Colonic mucosa (tissue), 4 donors: ENCODE measurements around the gene SNX32. TPM values are rescaled to one million over a fixed set of nuclear protein-coding genes. Genes with fewer than 3 reads are reported as not detected.

ENCODE experiments used
- DNase-seq: peaks from one replicate; pipeline ENCODE4 v3.0.0-alpha.2; 2020
- H3K27ac ChIP-seq: fragments of 200-600 bp; one replicate; pipeline ENCODE4 v1.8.0; 2021
- H3K27me3 ChIP-seq: fragments of 200-600 bp; one replicate; pipeline ENCODE4 v1.8.0; 2021
- H3K36me3 ChIP-seq: fragments of 200-600 bp; one replicate; pipeline ENCODE4 v1.8.0; 2021
- H3K4me1 ChIP-seq: fragments of 200-600 bp; one replicate; pipeline ENCODE4 v1.8.0; 2021; ENCODE audit warnings: mild to moderate bottlenecking
- H3K4me3 ChIP-seq: fragments of 200-600 bp; one replicate; pipeline ENCODE4 v1.8.0; 2021
- H3K9ac ChIP-seq, 2 donors: one replicate each; pipeline ENCODE4 v1.7.0; 2013; ENCODE audit warnings: control low read depth in 2 of 2, low read depth in 2 of 2, low read length in 2 of 2
- H3K9me3 ChIP-seq: fragments of 200-600 bp; one replicate; pipeline ENCODE4 v1.8.0; 2021
- CTCF ChIP-seq: fragments of 200-600 bp; IDR thresholded peaks from one replicate; pipeline ENCODE4 v1.8.0; 2022; ENCODE audit warnings: antibody characterized with exemption, mild to moderate bottlenecking
- intact Hi-C: fragments of 100-400 bp; cut with DNase I; formaldehyde crosslinking; loops from one replicate; pipeline ENCODE4 v1.14.1; 2022
- total RNA-seq, 2 donors: library from RNA; stranded (reverse); fragmentation: NEBNext Ultra II Directional in 1 of 2; extraction: Animal tissue kit (Norgen Biotek cat#: 25700) in 1 of 2; gene quantifications; one replicate each; pipeline ENCODE4 v1.2.1, GENCODE V29; 2021
- donor health status: healthy.
- donor health status: DM: no; HTN: no; CAD: no.
- donor health status: DM: no; HTN: no; CAD: no.

Gene SNX32
- total RNA-seq, 2 donors from 2014 or later: 1.6 to 1.9 TPM

- H3K27ac ChIP-seq: peak within 1 kb of the TSS; percentile 100
- H3K9ac ChIP-seq: peak within 1 kb of the TSS; percentile 82 to 98
- no peaks in the 10 kb centered on the region for H3K9me3 ChIP-seq
- peak; percentile 98 for DNase-seq
- TF ChIP-seq CTCF: no peak
- intact Hi-C loops: no loop called here
- H3K4me3 ChIP-seq: peak within 1 kb of the TSS; percentile 92
- H3K4me1 ChIP-seq: peaks cover 35% of the 10 kb centered on the region
- H3K27me3 ChIP-seq: no peaks in the 10 kb centered on the region
- H3K36me3 ChIP-seq: peaks cover 18% of the 10 kb centered on the region
These were observed 24.3 kb downstream of the SNX32 start, which contains the start of gene CFL1 for GRCh38 chr11:65857853-65858680. CFL1 (minus strand) TSS chr11:65858180; CDS start chr11:65858099, 81 bp downstream.

GRCh38 chr11:65858681-65859087 is 24.9 kb downstream of the SNX32 start:
- no peak for TF ChIP-seq CTCF
- H3K27ac ChIP-seq: peak overlapping the region; percentile 100
- H3K4me1 ChIP-seq: peaks cover 31% of the 10 kb centered on the region
- H3K9ac ChIP-seq: peak overlapping the region; percentile 79 to 82
- H3K9me3 ChIP-seq: no peaks in the 10 kb centered on the region
- intact Hi-C loops: no loop called here
- DNase-seq: no peak
- peaks cover 18% of the 10 kb centered on the region for H3K36me3 ChIP-seq
- H3K27me3 ChIP-seq: no peaks in the 10 kb centered on the region
- peak overlapping the region; percentile 92 for H3K4me3 ChIP-seq

GRCh38 chr11:65859095-65859811 is 25.5 kb downstream of the SNX32 start:
- Histone ChIP-seq H3K9ac (peak overlapping the region; percentile 79 to 82), H3K9me3 (no peaks in the 10 kb centered on the region), H3K27ac (peak overlapping the region; percentile 100), H3K27me3 (no peaks in the 10 kb centered on the region), H3K36me3 (peaks cover 18% of the 10 kb centered on the region), H3K4me3 (peak overlapping the region; percentile 92), H3K4me1 (peaks cover 31% of the 10 kb centered on the region)
- DNase-seq: peak; percentile 99
- no peak for TF ChIP-seq CTCF
- intact Hi-C loops: no loop called here

- DNase-seq: no peak
- Histone ChIP-seq H3K4me3 (peak overlapping the region; percentile 92), H3K4me1 (peaks cover 26% of the 10 kb centered on the region), H3K27me3 (no peaks in the 10 kb centered on the region), H3K36me3 (peaks cover 17% of the 10 kb centered on the region), H3K27ac (peak overlapping the region; percentile 100), H3K9ac (peak overlapping the region; percentile 79 to 82), H3K9me3 (no peaks in the 10 kb centered on the region)
- intact Hi-C loops: no loop called here
- no peak for TF ChIP-seq CTCF
These were observed 26.1 kb downstream of the SNX32 start for GRCh38 chr11:65859812-65860277.

- Histone ChIP-seq H3K9me3 (no peaks in the 10 kb centered on the region), H3K27me3 (no peaks in the 10 kb centered on the region), H3K4me1 (peaks cover 20% of the 10 kb centered on the region), H3K9ac (peak within 1 kb of the TSS; percentile 79 to 82), H3K4me3 (peak within 1 kb of the TSS; percentile 92), H3K36me3 (peaks cover 10% of the 10 kb centered on the region), H3K27ac (peak within 1 kb of the TSS; percentile 100)
- peak; percentile 85 for TF ChIP-seq CTCF
- DNase-seq: peak; percentile 99
- intact Hi-C loops: no loop called here
These were observed 26.8 kb downstream of the SNX32 start, which contains the start of gene MUS81 for GRCh38 chr11:65860278-65861164. MUS81 (plus strand) TSS chr11:65860433; CDS start chr11:65860754, 321 bp downstream.
